ENCODE results near the gene STK10.
A peak's percentile ranks its signal among the peaks of the same experiment; 100 is the strongest.

STK10 gene

GRCh38 chr5:172007175-172008110 lies 180.6 kb downstream of the STK10 start:
- H3K4me3 ChIP-seq (ENCODE audit: low read depth, low read length, poor library complexity, severe bottlenecking), result peak overlapping the region; percentile 84
- H3K4me1 ChIP-seq (ENCODE audit: insufficient read depth, low read length, severe bottlenecking), result peaks cover 46% of the 10 kb centered on the region
- peaks cover 31% of the 10 kb centered on the region for H3K79me2 ChIP-seq (ENCODE audit: insufficient read depth, low read length)
- H3K27me3 ChIP-seq (ENCODE audit: insufficient read depth, low read length), result no peaks in the 10 kb centered on the region
- H3K9me2 ChIP-seq (ENCODE audit: low read depth, low read length), result no peaks in the 10 kb centered on the region
- H3F3A ChIP-seq (ENCODE audit: insufficient read depth, low read length), result peaks cover 3% of the 10 kb centered on the region; the same call in 1 of the 2 replicates
- no peak for TF ChIP-seq CTCF (IDR thresholded peaks at IDR 0.05; ENCODE audit: low read length)
- TF ChIP-seq EZH2 (IDR thresholded peaks at IDR 0.05; ENCODE audit: borderline replicate concordance, low read length), result no peak
- H3K9me3 ChIP-seq (ENCODE audit: low read length), result no peaks in the 10 kb centered on the region
- no peaks in the 10 kb centered on the region for H4K20me1 ChIP-seq (ENCODE audit: insufficient read depth, low read length)
- peak overlapping the region; percentile 82 for H3K27ac ChIP-seq (ENCODE audit: low read depth, low read length, poor library complexity, severe bottlenecking)
- peak overlapping the region; percentile 97 for H3K4me2 ChIP-seq (ENCODE audit: low read length)
- peak overlapping the region; percentile 82 for H3K9ac ChIP-seq (ENCODE audit: low read length)
- no peaks in the 10 kb centered on the region for H3K36me3 ChIP-seq (ENCODE audit: insufficient read depth, low read length)
- H2AFZ ChIP-seq (ENCODE audit: low read length), result peak overlapping the region; percentile 80

GRCh38 chr5:172006321-172007174 lies 181.5 kb downstream of the STK10 start, which contains the start of gene FBXW11:
TSS of gene FBXW11 (minus strand) at chr5:172006638. CDS start at chr5:172006502, 136 bp downstream.
- TF ChIP-seq CTCF (IDR thresholded peaks at IDR 0.05; ENCODE audit: low read length) (no peak), EZH2 (IDR thresholded peaks at IDR 0.05; ENCODE audit: borderline replicate concordance, low read length) (no peak)
- Histone ChIP-seq H3K4me3 (ENCODE audit: low read depth, low read length, poor library complexity, severe bottlenecking) (peak within 1 kb of the TSS; percentile 84), H3K4me1 (ENCODE audit: insufficient read depth, low read length, severe bottlenecking) (peaks cover 49% of the 10 kb centered on the region), H2AFZ (ENCODE audit: low read length) (peak within 1 kb of the TSS; percentile 80), H3K9ac (ENCODE audit: low read length) (peak within 1 kb of the TSS; percentile 82), H3K9me2 (ENCODE audit: low read depth, low read length) (no peaks in the 10 kb centered on the region), H3K36me3 (ENCODE audit: insufficient read depth, low read length) (peaks cover 6% of the 10 kb centered on the region), H3K79me2 (ENCODE audit: insufficient read depth, low read length) (peaks cover 37% of the 10 kb centered on the region), H3K9me3 (ENCODE audit: low read length) (no peaks in the 10 kb centered on the region), H3K27ac (ENCODE audit: low read depth, low read length, poor library complexity, severe bottlenecking) (peak within 1 kb of the TSS; percentile 82), H3F3A (ENCODE audit: insufficient read depth, low read length) (peaks cover 3% of the 10 kb centered on the region; the same call in 1 of the 2 replicates), H3K27me3 (ENCODE audit: insufficient read depth, low read length) (no peaks in the 10 kb centered on the region), H3K4me2 (ENCODE audit: low read length) (peak within 1 kb of the TSS; percentile 97), H4K20me1 (ENCODE audit: insufficient read depth, low read length) (no peaks in the 10 kb centered on the region)

GRCh38 chr5:172005708-172006320 lies 182.2 kb downstream of the STK10 start:
- Histone ChIP-seq H3K79me2 (ENCODE audit: insufficient read depth, low read length) (peaks cover 44% of the 10 kb centered on the region), H3K9me3 (ENCODE audit: low read length) (no peaks in the 10 kb centered on the region), H3K4me1 (ENCODE audit: insufficient read depth, low read length, severe bottlenecking) (peaks cover 49% of the 10 kb centered on the region), H3K36me3 (ENCODE audit: insufficient read depth, low read length) (peaks cover 11% of the 10 kb centered on the region), H4K20me1 (ENCODE audit: insufficient read depth, low read length) (no peaks in the 10 kb centered on the region), H2AFZ (ENCODE audit: low read length) (no peak overlapping the region), H3K4me3 (ENCODE audit: low read depth, low read length, poor library complexity, severe bottlenecking) (peak overlapping the region; percentile 84), H3K4me2 (ENCODE audit: low read length) (peak overlapping the region; percentile 97), H3F3A (ENCODE audit: insufficient read depth, low read length) (peaks cover 3% of the 10 kb centered on the region; the same call in 1 of the 2 replicates), H3K9ac (ENCODE audit: low read length) (peak overlapping the region; percentile 82), H3K9me2 (ENCODE audit: low read depth, low read length) (no peaks in the 10 kb centered on the region), H3K27ac (ENCODE audit: low read depth, low read length, poor library complexity, severe bottlenecking) (peak overlapping the region; percentile 82), H3K27me3 (ENCODE audit: insufficient read depth, low read length) (no peaks in the 10 kb centered on the region)
- TF ChIP-seq CTCF (IDR thresholded peaks at IDR 0.05; ENCODE audit: low read length) (no peak), EZH2 (IDR thresholded peaks at IDR 0.05; ENCODE audit: borderline replicate concordance, low read length) (no peak)
